Thymus (tissue), 11 donors: ENCODE measurements around the gene FAM169A. TPM values are rescaled to one million over a fixed set of nuclear protein-coding genes. Genes with fewer than 3 reads are reported as not detected.
"Not testable (repeated sequence)": the region's sequence is repeated elsewhere in the genome, so short reads cannot be mapped to it uniquely, and the experiment has no call there.

Experiments
- DNase-seq, 9 donors: peaks; one replicate each; pipeline ENCODE4 v3.0.0-alpha.2; 2013; ENCODE audit warnings: low spot score in 9 of 9, low read depth in 6 of 9, missing footprints in 1 of 9
- H3K27ac ChIP-seq, 2 donors: one replicate each; pipeline ENCODE4 v1.5.1; 2013; ENCODE audit warnings: control low read depth in 1 of 2, low read depth in 1 of 2, low read length in 1 of 2, mild to moderate bottlenecking in 1 of 2, moderate library complexity in 1 of 2
- H3K27me3 ChIP-seq, 2 donors: one replicate each; pipeline ENCODE4 v1.5.1; 2013; ENCODE audit warnings: low read length in 1 of 2; ENCODE audit not compliant: control insufficient read depth in 2 of 2, insufficient read depth in 1 of 2
- H3K36me3 ChIP-seq, 2 donors: one replicate each; pipeline ENCODE4 v1.5.1; 2013; ENCODE audit warnings: low read length in 1 of 2, mild to moderate bottlenecking in 1 of 2, moderate library complexity in 1 of 2; ENCODE audit not compliant: control insufficient read depth in 2 of 2, insufficient read depth in 2 of 2
- H3K4me1 ChIP-seq, 2 donors: one replicate each; pipeline ENCODE4 v1.5.1; 2013; ENCODE audit warnings: low read length in 2 of 2; ENCODE audit not compliant: control insufficient read depth in 2 of 2, insufficient read depth in 2 of 2
- H3K4me3 ChIP-seq, 2 donors: one replicate each; pipeline ENCODE4 v1.5.1; 2013; ENCODE audit warnings: low read length in 2 of 2, control low read depth in 1 of 2, mild to moderate bottlenecking in 1 of 2
- H3K9me3 ChIP-seq, 2 donors: one replicate each; pipeline ENCODE4 v1.5.1; 2013; ENCODE audit warnings: low read length in 1 of 2, mild to moderate bottlenecking in 1 of 2; ENCODE audit not compliant: control insufficient read depth in 2 of 2, insufficient read depth in 1 of 2
- WGBS: extraction: QIAGEN DNeasy Blood & Tissue Kit; methylation state at CpG from one replicate; pipeline ENCODE4 v1.1.7; 2013; 5-methylcytosine and 5-hydroxymethylcytosine counted together
- polyA plus RNA-seq: library from polyadenylated mRNA; stranded (reverse); fragments of 200-250 nt; gene quantifications from one replicate; pipeline ENCODE4 v1.2.3, GENCODE V29; 2013
- total RNA-seq: library from RNA; stranded (reverse); fragments of 120-200 nt; gene quantifications from one replicate; pipeline ENCODE4 v1.2.4, GENCODE V29; 2013
- donor health status: healthy.

Gene FAM169A
- total and polyA plus RNA-seq, 2 donors: 5.3 to 11.6 TPM

GRCh38 chr5:74763504-74763903 is 102.7 kb downstream of the FAM169A start:
- no peak overlapping the region for H3K27ac ChIP-seq
- H3K9me3 ChIP-seq: no peaks in the 10 kb centered on the region
- peaks cover 6 to 27% of the 10 kb centered on the region in 2 donors for H3K36me3 ChIP-seq
- no peak for DNase-seq
- H3K4me3 ChIP-seq: no peak overlapping the region
- peaks cover 9 to 20% of the 10 kb centered on the region in 2 donors for H3K4me1 ChIP-seq
- H3K27me3 ChIP-seq: no peaks in the 10 kb centered on the region

GRCh38 chr5:74762599-74762998 is 103.6 kb downstream of the FAM169A start:
- H3K4me1 ChIP-seq: peaks cover 5 to 14% of the 10 kb centered on the region in 2 donors
- peaks cover 9 to 31% of the 10 kb centered on the region in 2 donors for H3K36me3 ChIP-seq
- H3K9me3 ChIP-seq: no peaks in the 10 kb centered on the region
- H3K27me3 ChIP-seq: no peaks in the 10 kb centered on the region
- DNase-seq: no peak
- H3K4me3 ChIP-seq: no peak overlapping the region
- 98% methylated on average over 2 of the region's 2 CpGs for WGBS
- H3K27ac ChIP-seq: no peak overlapping the region

- Histone ChIP-seq H3K27me3 (no peaks in the 10 kb centered on the region), H3K4me3 (no peak overlapping the region), H3K4me1 (peaks cover 4 to 14% of the 10 kb centered on the region in 2 donors), H3K9me3 (peaks cover 0 to under 1% of the 10 kb centered on the region in 2 donors), H3K27ac (no peak overlapping the region), H3K36me3 (peaks cover 18 to 42% of the 10 kb centered on the region in 2 donors)
- WGBS: 86% methylated on average over 1 of the region's 1 CpG
- DNase-seq: no peak
Observed at GRCh38 chr5:74761241-74761640, 104.9 kb downstream of the FAM169A start.

GRCh38 chr5:74748742-74749141 is 117.4 kb downstream of the FAM169A start:
- not testable (repeated sequence) for H3K27ac ChIP-seq, DNase-seq, H3K4me1 ChIP-seq, H3K4me3 ChIP-seq, H3K9me3 ChIP-seq, H3K27me3 ChIP-seq
- peaks cover 18 to 51% of the 10 kb centered on the region in 2 donors for H3K36me3 ChIP-seq
- 98% methylated on average over 4 of the region's 4 CpGs for WGBS

GRCh38 chr5:74738406-74738805 is 127.8 kb downstream of the FAM169A start:
- no peak for DNase-seq
- Histone ChIP-seq H3K27me3 (no peaks in the 10 kb centered on the region), H3K4me1 (no peaks in the 10 kb centered on the region), H3K4me3 (no peak overlapping the region), H3K9me3 (no peaks in the 10 kb centered on the region), H3K27ac (no peak overlapping the region), H3K36me3 (peaks cover 12 to 44% of the 10 kb centered on the region in 2 donors)
- WGBS: 98% methylated on average over 4 of the region's 4 CpGs

- H3K36me3 ChIP-seq: peaks cover 17 to 43% of the 10 kb centered on the region in 2 donors
- no peak for DNase-seq
- no peaks in the 10 kb centered on the region for H3K4me1 ChIP-seq
- no peak overlapping the region for H3K27ac ChIP-seq
- no peaks in the 10 kb centered on the region for H3K27me3 ChIP-seq
- H3K9me3 ChIP-seq: no peaks in the 10 kb centered on the region
- WGBS: 98% methylated on average over 6 of the region's 6 CpGs
- no peak overlapping the region for H3K4me3 ChIP-seq
Observed at GRCh38 chr5:74736759-74737158, 129.4 kb downstream of the FAM169A start.

Other genes with a start within 250 kb of the FAM169A start
- gene ENC1, start 225.7 kb downstream of the FAM169A start, total RNA-seq: 5.9 TPM
- gene ENC1, start 225.7 kb downstream of the FAM169A start, polyA plus RNA-seq: 8.4 TPM
- gene HEXB, start 181.2 kb downstream of the FAM169A start, total RNA-seq: 54.9 TPM
- 93.1 TPM for gene HEXB, start 181.2 kb downstream of the FAM169A start, polyA plus RNA-seq
- gene GFM2, start 99.3 kb downstream of the FAM169A start, total RNA-seq: 36.4 TPM
- 37.2 TPM for gene GFM2, start 99.3 kb downstream of the FAM169A start, polyA plus RNA-seq
- gene NSA2, start 99.1 kb downstream of the FAM169A start, total RNA-seq: 224 TPM
- gene NSA2, start 99.1 kb downstream of the FAM169A start, polyA plus RNA-seq: 192 TPM
- gene GCNT4, start 186.2 kb upstream of the FAM169A start, total RNA-seq: 22.9 TPM
- 20.7 TPM for gene GCNT4, start 186.2 kb upstream of the FAM169A start, polyA plus RNA-seq